PFSK-1 (cell line): ENCODE measurements around the gene ANAPC2.

ENCODE experiments used
- POLR2AphosphoS5 ChIP-seq: IDR thresholded peaks from 2 replicates; pipeline ENCODE4 v1.6.1; 2012; ENCODE audit warnings: low read depth, mild to moderate bottlenecking, control low read depth, low read length, moderate library complexity
- SIN3A ChIP-seq: IDR thresholded peaks from 2 replicates; pipeline ENCODE4 v1.6.1; 2012; ENCODE audit warnings: mild to moderate bottlenecking, low read length, moderate library complexity, borderline replicate concordance; ENCODE audit not compliant: insufficient read depth
- TF ChIP-seq, protein P1 (sequence below), 2 experiments: IDR thresholded peaks; 2 replicates each; pipeline versions ENCODE4 v1.6.1 to v1.8.0; 2011 to 2012; ENCODE audit warnings: low read depth in 2 of 2, low read length in 2 of 2, control low read depth in 1 of 2, inconsistent platforms in 1 of 2, mild to moderate bottlenecking in 1 of 2, moderate library complexity in 1 of 2; ENCODE audit not compliant: insufficient read depth in 1 of 2

DNA sequence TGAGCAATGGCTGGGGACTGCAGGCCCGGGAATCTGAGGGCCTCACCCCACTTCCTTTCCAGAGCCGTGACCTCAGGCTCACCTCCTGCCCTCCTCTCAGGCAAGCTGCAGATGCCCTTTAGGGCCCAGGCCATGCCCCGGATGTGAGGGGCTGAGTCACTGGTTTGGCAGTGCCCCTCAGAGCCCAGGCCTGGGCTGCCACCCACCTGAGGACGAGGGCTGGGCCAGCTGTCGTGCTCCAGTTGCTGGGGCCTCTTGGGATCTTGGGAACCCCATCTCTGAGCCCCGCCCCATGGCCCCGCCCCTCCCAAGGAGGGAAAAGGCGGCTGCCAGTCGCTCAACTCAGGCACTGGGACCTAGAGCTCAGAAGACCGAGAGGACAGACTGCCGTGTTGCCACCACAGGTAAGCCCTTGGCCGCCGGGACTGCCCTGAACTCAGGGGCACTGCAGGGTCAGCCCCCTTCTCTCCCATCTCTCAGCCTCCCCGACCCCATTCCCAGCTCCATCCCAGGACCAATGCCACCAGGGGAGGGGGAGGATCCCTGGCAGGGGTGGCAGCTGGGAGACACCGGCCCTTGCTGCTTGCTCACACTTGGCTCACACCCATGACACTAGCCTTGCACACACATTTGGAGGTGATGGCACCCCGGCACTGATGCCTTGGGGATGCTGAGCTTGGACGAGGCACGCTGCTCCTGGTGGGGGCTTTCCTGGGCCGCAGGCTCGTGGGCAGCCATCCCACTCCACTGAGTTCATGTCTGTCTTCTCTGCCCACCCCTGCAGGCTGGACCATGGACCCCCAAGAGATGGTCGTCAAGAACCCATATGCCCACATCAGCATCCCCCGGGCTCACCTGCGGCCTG, 36.7 kb upstream of the ANAPC2 start, which contains the start of gene CYSRT1:
- TF ChIP-seq POLR2AphosphoS5 (no peak), SIN3A (no peak)
- TF ChIP-seq, protein P1, sequence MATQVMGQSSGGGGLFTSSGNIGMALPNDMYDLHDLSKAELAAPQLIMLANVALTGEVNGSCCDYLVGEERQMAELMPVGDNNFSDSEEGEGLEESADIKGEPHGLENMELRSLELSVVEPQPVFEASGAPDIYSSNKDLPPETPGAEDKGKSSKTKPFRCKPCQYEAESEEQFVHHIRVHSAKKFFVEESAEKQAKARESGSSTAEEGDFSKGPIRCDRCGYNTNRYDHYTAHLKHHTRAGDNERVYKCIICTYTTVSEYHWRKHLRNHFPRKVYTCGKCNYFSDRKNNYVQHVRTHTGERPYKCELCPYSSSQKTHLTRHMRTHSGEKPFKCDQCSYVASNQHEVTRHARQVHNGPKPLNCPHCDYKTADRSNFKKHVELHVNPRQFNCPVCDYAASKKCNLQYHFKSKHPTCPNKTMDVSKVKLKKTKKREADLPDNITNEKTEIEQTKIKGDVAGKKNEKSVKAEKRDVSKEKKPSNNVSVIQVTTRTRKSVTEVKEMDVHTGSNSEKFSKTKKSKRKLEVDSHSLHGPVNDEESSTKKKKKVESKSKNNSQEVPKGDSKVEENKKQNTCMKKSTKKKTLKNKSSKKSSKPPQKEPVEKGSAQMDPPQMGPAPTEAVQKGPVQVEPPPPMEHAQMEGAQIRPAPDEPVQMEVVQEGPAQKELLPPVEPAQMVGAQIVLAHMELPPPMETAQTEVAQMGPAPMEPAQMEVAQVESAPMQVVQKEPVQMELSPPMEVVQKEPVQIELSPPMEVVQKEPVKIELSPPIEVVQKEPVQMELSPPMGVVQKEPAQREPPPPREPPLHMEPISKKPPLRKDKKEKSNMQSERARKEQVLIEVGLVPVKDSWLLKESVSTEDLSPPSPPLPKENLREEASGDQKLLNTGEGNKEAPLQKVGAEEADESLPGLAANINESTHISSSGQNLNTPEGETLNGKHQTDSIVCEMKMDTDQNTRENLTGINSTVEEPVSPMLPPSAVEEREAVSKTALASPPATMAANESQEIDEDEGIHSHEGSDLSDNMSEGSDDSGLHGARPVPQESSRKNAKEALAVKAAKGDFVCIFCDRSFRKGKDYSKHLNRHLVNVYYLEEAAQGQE (IDR thresholded peaks at IDR 0.05; ENCODE audit: insufficient read depth in 1 of 2, low read depth in 2 of 2, low read length in 2 of 2), result no peak
